GM12875 (cell line): ENCODE data around the gene UNG.

Experiments used
- H3K4me3 ChIP-seq: one replicate; pipeline ENCODE4 v1.5.1; 2011; ENCODE audit warnings: low read depth, low read length, control low read depth
- TF ChIP-seq, protein P1 (sequence below): IDR thresholded peaks from 2 replicates; pipeline ENCODE4 v1.5.1; 2011; ENCODE audit warnings: low read depth, mild to moderate bottlenecking, control low read depth, inconsistent platforms, low read length, moderate library complexity, borderline replicate concordance; ENCODE audit not compliant: insufficient read depth

Gene UNG

GRCh38 chr12:109131154-109132050, 34.0 kb downstream of the UNG start:
- TF ChIP-seq, protein P1, sequence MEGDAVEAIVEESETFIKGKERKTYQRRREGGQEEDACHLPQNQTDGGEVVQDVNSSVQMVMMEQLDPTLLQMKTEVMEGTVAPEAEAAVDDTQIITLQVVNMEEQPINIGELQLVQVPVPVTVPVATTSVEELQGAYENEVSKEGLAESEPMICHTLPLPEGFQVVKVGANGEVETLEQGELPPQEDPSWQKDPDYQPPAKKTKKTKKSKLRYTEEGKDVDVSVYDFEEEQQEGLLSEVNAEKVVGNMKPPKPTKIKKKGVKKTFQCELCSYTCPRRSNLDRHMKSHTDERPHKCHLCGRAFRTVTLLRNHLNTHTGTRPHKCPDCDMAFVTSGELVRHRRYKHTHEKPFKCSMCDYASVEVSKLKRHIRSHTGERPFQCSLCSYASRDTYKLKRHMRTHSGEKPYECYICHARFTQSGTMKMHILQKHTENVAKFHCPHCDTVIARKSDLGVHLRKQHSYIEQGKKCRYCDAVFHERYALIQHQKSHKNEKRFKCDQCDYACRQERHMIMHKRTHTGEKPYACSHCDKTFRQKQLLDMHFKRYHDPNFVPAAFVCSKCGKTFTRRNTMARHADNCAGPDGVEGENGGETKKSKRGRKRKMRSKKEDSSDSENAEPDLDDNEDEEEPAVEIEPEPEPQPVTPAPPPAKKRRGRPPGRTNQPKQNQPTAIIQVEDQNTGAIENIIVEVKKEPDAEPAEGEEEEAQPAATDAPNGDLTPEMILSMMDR = no peak

GRCh38 chr12:109134186-109134917, 37.0 kb downstream of the UNG start:
- H3K4me3 ChIP-seq = no peak overlapping the region
- TF ChIP-seq, protein P1 = peak; percentile 47; the same call in 1 of the 2 replicates

More at GRCh38 chr12:109131154-109132050, 34.0 kb downstream of the UNG start:
- no peak overlapping the region for H3K4me3 ChIP-seq

DNA sequence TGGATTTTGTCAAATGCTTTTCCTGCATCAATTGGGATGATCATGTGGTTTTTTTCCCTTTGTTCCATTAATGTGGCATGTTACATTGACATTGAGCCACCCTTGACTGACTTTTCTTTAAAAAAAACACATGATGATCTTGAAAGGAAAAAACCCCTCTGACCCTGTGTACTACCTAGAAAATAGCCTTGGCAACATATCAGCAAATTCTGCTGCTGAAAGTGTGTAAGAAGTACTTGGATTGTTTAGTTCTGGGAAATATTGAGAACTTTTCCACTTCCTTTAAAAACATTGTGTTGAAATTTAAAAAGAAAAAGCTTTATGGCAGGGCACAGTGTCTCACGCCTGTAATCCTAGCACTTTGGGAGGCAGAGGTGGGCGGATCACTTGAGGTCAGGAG, 39.7 kb downstream of the UNG start:
- TF ChIP-seq, protein P1 = no peak
- no peak overlapping the region for H3K4me3 ChIP-seq

DNA sequence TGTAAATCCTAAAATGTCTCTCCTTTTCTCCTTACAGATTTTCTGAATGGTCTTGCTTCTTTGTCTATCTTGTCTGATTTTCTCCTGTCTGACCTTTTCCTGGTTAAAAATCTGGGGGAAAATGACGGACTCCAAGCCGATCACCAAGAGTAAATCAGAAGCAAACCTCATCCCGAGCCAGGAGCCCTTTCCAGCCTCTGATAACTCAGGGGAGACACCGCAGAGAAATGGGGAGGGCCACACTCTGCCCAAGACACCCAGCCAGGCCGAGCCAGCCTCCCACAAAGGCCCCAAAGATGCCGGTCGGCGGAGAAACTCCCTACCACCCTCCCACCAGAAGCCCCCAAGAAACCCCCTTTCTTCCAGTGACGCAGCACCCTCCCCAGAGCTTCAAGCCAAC, 42.0 kb downstream of the UNG start:
- TF ChIP-seq, protein P1 = no peak
- H3K4me3 ChIP-seq = no peak overlapping the region

DNA sequence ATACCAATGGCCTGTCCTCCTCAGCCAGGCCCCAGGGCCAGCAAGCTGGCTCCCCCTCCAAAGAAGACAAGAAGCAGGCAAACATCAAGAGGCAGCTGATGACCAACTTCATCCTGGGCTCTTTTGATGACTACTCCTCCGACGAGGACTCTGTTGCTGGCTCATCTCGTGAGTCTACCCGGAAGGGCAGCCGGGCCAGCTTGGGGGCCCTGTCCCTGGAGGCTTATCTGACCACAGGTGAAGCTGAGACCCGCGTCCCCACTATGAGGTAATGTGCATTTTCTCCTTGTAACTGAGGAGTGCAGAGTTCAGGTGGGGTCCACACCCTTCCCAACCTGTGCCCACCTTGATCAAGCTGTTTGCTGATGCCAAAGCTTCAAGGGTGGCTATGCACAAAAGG, 42.4 kb downstream of the UNG start:
- TF ChIP-seq, protein P1 = no peak
- H3K4me3 ChIP-seq = no peak overlapping the region

DNA sequence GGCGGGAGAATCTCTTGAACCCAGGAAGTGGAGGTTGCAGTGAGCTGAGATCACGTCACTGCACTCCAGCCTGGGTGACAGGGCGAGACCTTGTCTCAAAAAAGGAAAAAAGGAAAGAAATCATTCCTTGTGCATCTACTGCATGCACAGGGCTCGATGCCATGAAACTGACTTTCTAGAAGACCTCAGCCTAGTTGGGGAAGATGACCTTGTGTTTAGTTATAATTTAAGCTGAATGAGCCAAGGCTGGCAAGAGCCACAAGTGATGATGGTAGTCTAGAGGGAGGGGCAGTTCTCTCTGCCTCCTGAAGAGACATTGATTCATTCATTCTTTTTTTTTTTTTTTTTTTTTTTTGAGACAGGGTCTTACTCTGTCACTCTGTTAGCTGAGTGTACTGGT, 43.2 kb downstream of the UNG start:
- TF ChIP-seq, protein P1 = no peak
- H3K4me3 ChIP-seq = no peak overlapping the region
